K562 (cell line): ENCODE data around the gene SLC9C2. TPM values are rescaled to one million over a fixed set of nuclear protein-coding genes. Genes with fewer than 3 reads are reported as not detected.

Source experiments
- CBX3 ChIP-seq, 2 experiments: IDR thresholded peaks; 1 replicate in 1 of 2; 2 replicates in 1 of 2; pipeline ENCODE4 v1.6.1; 2012; ENCODE audit warnings: inconsistent platforms in 2 of 2, low read length in 2 of 2, borderline replicate concordance in 1 of 2, control low read depth in 1 of 2
- L3MBTL2 ChIP-seq: fragments of 450-650 bp; IDR thresholded peaks from 2 replicates; pipeline ENCODE4 v1.6.1; 2016; ENCODE audit warnings: mild to moderate bottlenecking, moderate library complexity
- LARP7 ChIP-seq: fragments of 450-650 bp; IDR thresholded peaks from 2 replicates; pipeline ENCODE4 v1.6.1; 2016
- NFYB ChIP-seq: IDR thresholded peaks from 2 replicates; pipeline ENCODE4 v1.6.1; 2011; ENCODE audit warnings: mild to moderate bottlenecking, moderate library complexity; ENCODE audit not compliant: insufficient read length; ENCODE audit errors: extremely low read depth
- TRIM24 ChIP-seq, 2 experiments: fragments of 450-650 bp; IDR thresholded peaks; 2 replicates each; pipeline ENCODE4 v1.6.1; 2016
- ZC3H8 ChIP-seq: fragments of 450-650 bp; IDR thresholded peaks from 2 replicates; pipeline ENCODE4 v1.6.1; 2017
- polyA plus RNA-seq, 8 experiments: library from polyadenylated mRNA; depleted of rRNA in 4 of 8; stranded (reverse) in 5 of 8; unstranded in 3 of 8; fragments of >200 nt; fragmentation: Nextera tagmentation in 2 of 8; fragmentation: Illumina TruSeq in 1 of 8; extraction: Ambion mirVana in 2 of 8; extraction: Trizol in 1 of 8; gene quantifications; 2 replicates each; pipeline versions ENCODE4 v1.2.1 to v1.2.3, GENCODE V29; 2011 to 2014; ENCODE audit warnings: inconsistent platforms in 1 of 8, missing spikeins in 1 of 8
- total RNA-seq, 7 experiments: library from RNA; depleted of rRNA in 6 of 7; stranded (reverse); fragments of >200 nt in 6 of 7; fragmentation: Illumina TruSeq in 2 of 7; extraction: Trizol in 2 of 7; gene quantifications; 2 replicates each; pipeline versions ENCODE4 v1.2.1 to v1.2.3, GENCODE V29; 2011 to 2021; ENCODE audit warnings: low replicate concordance in 1 of 7
- TF ChIP-seq, protein P1 (sequence below): fragments of 450-650 bp; IDR thresholded peaks from 2 replicates; pipeline ENCODE4 v1.6.1; 2016; ENCODE audit warnings: mild to moderate bottlenecking
- TF ChIP-seq, protein P2 (sequence below): fragments of 450-650 bp; IDR thresholded peaks from 2 replicates; pipeline ENCODE4 v1.6.1; 2018; ENCODE audit warnings: mild to moderate bottlenecking, low read depth; ENCODE audit not compliant: partially characterized antibody
- TF ChIP-seq, protein P3 (sequence below): fragments of 450-650 bp; IDR thresholded peaks from 2 replicates; pipeline ENCODE4 v1.6.1; 2018; ENCODE audit not compliant: partially characterized antibody
- TF ChIP-seq, protein P4 (sequence below): sonication (generic); formaldehyde crosslinking; IDR thresholded peaks from 2 replicates; pipeline ENCODE4 v1.5.0; 2020; ENCODE audit warnings: missing genetic modification reagents
- TF ChIP-seq, protein P5 (sequence below), 2 experiments: fragments of 450-650 bp; IDR thresholded peaks; 2 replicates each; pipeline ENCODE4 v1.6.1; 2016; ENCODE audit warnings: mild to moderate bottlenecking in 2 of 2, borderline replicate concordance in 1 of 2, low read depth in 1 of 2, moderate library complexity in 1 of 2

Gene SLC9C2
- total and polyA plus RNA-seq, 9 of the 15 experiments (the other 6 are each of a cell fraction or from before 2014, with no cell fraction given) = 0.11 to 0.22 (median 0.15) TPM; not detected in 5

DNA sequence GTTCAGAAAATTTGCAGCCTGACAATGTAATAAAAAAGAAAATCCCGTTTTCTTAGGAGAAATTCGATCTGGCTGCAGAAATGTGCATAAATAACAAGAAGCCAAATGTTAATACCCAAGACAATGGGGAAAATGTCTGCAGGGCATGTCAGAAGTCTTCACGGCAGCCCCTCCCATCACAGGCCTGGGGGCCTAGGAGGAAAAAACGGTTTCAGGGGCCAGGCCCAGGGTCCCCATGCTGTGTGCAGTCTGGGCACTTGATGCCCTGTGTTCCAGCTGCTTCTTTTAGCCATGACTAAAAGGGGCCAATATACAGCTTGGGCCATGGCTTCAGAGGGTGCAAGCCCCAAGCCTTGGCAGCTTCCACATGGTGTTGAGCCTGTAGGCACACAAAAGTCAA, 132.3 kb downstream of the SLC9C2 start (continued):
- TF ChIP-seq, protein P1, sequence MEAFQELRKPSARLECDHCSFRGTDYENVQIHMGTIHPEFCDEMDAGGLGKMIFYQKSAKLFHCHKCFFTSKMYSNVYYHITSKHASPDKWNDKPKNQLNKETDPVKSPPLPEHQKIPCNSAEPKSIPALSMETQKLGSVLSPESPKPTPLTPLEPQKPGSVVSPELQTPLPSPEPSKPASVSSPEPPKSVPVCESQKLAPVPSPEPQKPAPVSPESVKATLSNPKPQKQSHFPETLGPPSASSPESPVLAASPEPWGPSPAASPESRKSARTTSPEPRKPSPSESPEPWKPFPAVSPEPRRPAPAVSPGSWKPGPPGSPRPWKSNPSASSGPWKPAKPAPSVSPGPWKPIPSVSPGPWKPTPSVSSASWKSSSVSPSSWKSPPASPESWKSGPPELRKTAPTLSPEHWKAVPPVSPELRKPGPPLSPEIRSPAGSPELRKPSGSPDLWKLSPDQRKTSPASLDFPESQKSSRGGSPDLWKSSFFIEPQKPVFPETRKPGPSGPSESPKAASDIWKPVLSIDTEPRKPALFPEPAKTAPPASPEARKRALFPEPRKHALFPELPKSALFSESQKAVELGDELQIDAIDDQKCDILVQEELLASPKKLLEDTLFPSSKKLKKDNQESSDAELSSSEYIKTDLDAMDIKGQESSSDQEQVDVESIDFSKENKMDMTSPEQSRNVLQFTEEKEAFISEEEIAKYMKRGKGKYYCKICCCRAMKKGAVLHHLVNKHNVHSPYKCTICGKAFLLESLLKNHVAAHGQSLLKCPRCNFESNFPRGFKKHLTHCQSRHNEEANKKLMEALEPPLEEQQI = peak; percentile 54; the same call in 1 of the 2 replicates
- TF ChIP-seq ZC3H8 (no peak), NFYB (no peak), L3MBTL2 (no peak), TRIM24 (IDR thresholded peaks at IDR 0.05) (peak in 1 of 2 experiments; percentile 35; a peak in 1 of 4 replicates), CBX3 (IDR thresholded peaks at IDR 0.05; ENCODE audit: borderline replicate concordance in 1 of 2, low read length in 2 of 2) (peak in 1 of 2 experiments; percentile 94; a peak in 2 of 3 replicates), LARP7 (no peak)
- TF ChIP-seq, protein P2, sequence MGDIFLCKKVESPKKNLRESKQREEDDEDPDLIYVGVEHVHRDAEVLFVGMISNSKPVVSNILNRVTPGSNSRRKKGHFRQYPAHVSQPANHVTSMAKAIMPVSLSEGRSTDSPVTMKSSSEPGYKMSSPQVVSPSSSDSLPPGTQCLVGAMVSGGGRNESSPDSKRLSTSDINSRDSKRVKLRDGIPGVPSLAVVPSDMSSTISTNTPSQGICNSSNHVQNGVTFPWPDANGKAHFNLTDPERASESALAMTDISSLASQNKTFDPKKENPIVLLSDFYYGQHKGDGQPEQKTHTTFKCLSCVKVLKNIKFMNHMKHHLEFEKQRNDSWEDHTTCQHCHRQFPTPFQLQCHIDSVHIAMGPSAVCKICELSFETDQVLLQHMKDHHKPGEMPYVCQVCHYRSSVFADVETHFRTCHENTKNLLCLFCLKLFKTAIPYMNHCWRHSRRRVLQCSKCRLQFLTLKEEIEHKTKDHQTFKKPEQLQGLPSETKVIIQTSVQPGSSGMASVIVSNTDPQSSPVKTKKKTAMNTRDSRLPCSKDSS = peak; percentile 89
- TF ChIP-seq, protein P3, sequence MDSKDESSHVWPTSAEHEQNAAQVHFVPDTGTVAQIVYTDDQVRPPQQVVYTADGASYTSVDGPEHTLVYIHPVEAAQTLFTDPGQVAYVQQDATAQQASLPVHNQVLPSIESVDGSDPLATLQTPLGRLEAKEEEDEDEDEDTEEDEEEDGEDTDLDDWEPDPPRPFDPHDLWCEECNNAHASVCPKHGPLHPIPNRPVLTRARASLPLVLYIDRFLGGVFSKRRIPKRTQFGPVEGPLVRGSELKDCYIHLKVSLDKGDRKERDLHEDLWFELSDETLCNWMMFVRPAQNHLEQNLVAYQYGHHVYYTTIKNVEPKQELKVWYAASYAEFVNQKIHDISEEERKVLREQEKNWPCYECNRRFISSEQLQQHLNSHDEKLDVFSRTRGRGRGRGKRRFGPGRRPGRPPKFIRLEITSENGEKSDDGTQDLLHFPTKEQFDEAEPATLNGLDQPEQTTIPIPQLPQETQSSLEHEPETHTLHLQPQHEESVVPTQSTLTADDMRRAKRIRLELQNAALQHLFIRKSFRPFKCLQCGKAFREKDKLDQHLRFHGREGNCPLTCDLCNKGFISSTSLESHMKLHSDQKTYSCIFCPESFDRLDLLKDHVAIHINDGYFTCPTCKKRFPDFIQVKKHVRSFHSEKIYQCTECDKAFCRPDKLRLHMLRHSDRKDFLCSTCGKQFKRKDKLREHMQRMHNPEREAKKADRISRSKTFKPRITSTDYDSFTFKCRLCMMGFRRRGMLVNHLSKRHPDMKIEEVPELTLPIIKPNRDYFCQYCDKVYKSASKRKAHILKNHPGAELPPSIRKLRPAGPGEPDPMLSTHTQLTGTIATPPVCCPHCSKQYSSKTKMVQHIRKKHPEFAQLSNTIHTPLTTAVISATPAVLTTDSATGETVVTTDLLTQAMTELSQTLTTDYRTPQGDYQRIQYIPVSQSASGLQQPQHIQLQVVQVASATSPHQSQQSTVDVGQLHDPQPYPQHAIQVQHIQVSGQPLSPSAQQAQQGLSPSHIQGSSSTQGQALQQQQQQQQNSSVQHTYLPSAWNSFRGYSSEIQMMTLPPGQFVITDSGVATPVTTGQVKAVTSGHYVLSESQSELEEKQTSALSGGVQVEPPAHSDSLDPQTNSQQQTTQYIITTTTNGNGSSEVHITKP = no peak
- TF ChIP-seq, protein P4, sequence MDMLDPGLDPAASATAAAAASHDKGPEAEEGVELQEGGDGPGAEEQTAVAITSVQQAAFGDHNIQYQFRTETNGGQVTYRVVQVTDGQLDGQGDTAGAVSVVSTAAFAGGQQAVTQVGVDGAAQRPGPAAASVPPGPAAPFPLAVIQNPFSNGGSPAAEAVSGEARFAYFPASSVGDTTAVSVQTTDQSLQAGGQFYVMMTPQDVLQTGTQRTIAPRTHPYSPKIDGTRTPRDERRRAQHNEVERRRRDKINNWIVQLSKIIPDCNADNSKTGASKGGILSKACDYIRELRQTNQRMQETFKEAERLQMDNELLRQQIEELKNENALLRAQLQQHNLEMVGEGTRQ (CRISPR knock-in tag) = no peak
- TF ChIP-seq, protein P5, sequence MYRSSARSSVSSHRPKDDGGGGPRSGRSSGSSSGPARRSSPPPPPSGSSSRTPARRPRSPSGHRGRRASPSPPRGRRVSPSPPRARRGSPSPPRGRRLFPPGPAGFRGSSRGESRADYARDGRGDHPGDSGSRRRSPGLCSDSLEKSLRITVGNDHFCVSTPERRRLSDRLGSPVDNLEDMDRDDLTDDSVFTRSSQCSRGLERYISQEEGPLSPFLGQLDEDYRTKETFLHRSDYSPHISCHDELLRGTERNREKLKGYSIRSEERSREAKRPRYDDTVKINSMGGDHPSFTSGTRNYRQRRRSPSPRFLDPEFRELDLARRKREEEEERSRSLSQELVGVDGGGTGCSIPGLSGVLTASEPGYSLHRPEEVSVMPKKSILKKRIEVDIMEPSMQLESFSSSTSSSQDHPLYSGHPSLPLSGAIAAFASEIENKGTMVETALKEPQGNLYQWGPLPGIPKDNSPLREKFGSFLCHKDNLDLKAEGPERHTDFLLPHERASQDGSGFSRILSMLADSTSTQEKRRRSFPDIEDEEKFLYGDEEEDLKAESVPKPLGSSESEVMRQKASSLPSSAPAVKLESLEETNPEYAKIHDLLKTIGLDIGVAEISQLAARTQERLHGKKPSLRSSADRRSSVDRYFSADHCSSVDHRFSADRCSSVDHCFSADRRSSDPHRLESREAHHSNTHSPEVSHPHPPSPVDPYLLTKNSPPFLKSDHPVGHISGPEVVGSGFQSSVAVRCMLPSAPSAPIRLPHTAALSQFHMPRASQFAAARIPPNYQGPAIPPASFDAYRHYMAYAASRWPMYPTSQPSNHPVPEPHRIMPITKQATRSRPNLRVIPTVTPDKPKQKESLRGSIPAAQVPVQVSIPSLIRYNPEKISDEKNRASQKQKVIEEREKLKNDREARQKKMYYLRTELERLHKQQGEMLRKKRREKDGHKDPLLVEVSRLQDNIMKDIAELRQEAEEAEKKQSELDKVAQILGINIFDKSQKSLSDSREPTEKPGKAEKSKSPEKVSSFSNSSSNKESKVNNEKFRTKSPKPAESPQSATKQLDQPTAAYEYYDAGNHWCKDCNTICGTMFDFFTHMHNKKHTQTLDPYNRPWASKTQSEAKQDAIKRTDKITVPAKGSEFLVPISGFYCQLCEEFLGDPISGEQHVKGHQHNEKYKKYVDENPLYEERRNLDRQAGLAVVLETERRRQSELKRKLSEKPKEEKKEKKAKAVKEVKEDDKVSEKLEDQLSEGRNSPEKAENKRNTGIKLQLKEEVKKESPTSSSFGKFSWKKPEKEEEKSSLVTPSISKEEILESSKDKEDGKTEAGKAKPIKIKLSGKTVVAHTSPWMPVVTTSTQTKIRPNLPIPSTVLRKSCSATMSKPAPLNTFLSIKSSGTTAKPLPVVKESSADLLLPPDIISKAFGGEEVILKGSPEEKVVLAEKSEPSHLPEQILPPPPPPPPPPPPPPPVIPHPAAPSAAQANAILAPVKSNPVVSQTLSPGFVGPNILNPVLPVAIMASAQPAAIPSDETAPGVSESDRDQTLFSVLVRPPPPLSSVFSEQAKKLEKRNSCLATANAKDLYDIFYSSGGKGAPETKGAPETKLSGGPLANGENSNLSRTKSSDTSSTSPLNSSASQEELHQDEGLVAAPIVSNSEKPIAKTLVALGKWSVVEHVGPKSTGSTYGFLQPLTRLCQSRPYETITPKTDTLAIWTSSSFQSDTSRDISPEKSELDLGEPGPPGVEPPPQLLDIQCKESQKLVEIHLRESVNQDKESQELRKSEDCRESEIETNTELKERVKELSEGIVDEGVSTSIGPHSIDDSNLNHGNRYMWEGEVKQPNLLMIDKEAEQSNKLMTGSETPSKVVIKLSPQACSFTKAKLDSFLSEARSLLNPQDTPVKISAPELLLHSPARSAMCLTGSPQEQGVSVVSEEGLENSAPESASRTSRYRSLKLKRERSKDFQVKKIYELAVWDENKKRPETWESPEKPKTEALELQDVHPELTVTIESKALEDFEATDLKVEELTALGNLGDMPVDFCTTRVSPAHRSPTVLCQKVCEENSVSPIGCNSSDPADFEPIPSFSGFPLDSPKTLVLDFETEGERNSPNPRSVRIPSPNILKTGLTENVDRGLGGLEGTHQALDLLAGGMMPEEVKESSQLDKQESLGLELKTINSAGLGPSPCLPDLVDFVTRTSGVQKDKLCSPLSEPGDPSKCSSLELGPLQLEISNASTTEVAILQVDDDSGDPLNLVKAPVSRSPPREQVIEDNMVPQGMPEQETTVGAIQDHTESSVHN (IDR thresholded peaks at IDR 0.05; ENCODE audit: borderline replicate concordance in 1 of 2, low read depth in 1 of 2) = no peak
